Stimulated activated CD4-positive, alpha-beta T cell treated with anti-CD3 and anti-CD28 coated beads, Interleukin-4, amount 100 ng/mL, for 24 hours (primary cell): ENCODE results near the gene STIP1.

Experiments
- DNase-seq: peaks from one replicate; pipeline ENCODE4 v3.0.0-alpha.2; 2020

The STIP1 gene

DNA sequence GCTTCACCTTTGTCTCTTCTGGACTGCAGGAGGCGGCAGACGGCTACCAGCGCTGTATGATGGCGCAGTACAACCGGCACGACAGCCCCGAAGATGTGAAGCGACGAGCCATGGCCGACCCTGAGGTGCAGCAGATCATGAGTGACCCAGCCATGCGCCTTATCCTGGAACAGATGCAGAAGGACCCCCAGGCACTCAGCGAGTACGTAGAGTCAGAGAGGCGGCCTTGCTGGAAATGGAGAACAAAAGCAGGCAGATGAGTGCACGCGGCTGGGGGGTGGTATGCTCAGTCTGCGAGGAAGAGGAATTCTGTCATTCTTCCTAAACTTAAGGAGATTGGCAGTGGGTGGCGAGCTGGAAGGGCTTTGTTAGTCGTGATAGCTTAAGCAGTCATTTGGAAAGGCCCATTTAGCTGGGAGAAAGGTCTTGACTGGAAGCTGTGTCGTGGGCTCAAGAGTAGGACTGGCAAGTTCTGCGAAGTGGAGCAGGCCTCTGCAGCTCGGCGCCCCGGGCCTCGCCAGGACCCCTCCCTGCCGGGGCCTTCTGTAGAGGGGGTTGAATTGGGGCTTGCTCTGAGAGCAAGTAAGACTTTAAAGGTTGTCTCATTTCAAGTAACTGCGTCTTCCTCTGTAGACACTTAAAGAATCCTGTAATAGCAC is 17.6 kb downstream of the STIP1 start:
- DNase-seq, result no peak

DNA sequence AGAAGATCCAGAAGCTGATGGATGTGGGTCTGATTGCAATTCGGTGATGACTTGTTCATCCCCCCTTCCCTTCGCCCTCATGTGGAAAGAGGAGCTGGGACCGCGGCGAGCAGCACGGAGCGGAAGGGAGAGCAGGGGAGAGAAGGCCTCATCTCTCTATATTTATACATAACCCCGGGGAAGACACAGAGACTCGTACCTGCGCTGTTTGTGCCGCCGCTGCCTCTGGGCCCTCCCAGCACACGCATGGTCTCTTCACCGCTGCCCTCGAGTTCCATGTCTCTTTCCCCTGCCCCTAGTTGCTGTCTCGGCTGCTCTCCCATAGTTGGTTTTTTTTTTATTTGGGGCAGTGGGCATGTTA is 18.1 kb downstream of the STIP1 start:
- no peak for DNase-seq

- peak; percentile 81 for DNase-seq
Measured at GRCh38 chr11:64204464-64204989, 18.6 kb downstream of the STIP1 start.

GRCh38 chr11:64206457-64207255 is 20.7 kb downstream of the STIP1 start, which contains the start of gene FERMT3:
FERMT3 (plus strand) TSS chr11:64206721; CDS start chr11:64207365, 644 bp downstream.
- DNase-seq, result peak; percentile 74

GRCh38 chr11:64207256-64208085 is 21.5 kb downstream of the STIP1 start:
- peak; percentile 86 for DNase-seq

GRCh38 chr11:64208086-64208795 is 22.3 kb downstream of the STIP1 start:
- DNase-seq, result no peak

DNA sequence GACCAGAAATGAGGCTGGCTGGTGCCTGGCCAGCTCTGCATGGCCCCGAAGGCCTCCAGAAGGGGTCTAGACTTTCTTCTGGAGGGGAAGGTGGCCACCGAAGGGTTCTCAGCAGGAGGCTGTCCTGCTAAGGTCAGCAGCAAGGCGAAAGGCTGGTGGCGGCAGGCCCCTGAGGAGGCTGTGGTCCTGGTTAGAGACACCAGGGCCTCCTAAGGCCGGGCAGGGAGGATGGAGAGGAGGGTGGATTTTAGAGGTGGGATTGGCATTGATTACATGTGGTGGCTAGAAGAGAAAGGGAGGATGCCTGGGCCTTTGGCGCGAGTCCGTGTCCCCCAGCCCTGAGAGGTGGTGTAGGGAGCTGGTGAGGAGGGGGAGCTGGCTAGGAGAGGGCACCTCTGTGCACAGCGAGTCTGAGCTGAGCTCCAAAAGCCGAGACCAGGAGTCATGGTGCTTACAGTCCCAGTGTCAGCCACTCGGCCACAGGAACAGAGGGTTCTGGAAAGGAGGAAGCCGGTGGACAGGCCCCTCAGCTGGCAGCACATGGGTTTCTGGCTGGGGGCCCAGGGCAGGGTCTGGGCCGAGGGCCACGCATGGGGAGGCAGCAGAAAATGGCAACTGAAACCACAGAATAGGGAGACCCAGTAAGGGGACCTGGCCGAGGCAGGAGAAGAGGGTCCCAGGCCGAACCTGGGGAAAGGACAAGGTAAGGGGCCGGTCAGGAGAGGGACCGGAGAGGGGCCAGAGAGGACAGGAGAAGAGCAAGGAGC is 23.0 kb downstream of the STIP1 start:
- DNase-seq, result no peak

GRCh38 chr11:64209563-64209843 is 23.5 kb downstream of the STIP1 start:
- no peak for DNase-seq

GRCh38 chr11:64210301-64211020 is 24.5 kb downstream of the STIP1 start:
- DNase-seq, result no peak

DNA sequence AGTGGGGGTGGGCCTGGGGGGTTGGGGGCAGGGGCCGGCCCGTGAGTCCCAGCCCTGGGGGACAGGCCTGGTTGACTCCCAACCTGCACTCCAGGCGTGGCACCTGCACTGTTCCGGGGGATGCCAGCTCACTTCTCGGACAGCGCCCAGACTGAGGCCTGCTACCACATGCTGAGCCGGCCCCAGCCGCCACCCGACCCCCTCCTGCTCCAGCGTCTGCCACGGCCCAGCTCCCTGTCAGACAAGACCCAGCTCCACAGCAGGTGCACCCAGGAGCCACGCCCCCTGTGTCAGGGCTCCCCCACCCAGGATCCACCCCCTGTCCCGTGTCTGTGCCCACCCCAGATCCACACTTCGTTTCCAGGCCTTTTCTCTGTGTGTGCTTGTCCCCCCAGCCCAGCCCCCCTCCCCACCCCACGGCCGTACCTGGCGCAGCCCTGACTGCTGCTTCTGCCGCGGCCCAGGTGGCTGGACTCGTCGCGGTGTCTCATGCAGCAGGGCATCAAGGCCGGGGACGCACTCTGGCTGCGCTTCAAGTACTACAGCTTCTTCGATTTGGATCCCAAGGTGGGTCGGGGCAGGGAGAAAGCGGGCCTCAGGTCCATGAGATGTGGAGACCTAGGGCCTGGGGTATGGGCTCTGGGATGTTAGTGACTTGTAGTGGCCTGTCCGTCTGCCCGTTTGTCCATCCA is 25.4 kb downstream of the STIP1 start:
- DNase-seq, result no peak

DNA sequence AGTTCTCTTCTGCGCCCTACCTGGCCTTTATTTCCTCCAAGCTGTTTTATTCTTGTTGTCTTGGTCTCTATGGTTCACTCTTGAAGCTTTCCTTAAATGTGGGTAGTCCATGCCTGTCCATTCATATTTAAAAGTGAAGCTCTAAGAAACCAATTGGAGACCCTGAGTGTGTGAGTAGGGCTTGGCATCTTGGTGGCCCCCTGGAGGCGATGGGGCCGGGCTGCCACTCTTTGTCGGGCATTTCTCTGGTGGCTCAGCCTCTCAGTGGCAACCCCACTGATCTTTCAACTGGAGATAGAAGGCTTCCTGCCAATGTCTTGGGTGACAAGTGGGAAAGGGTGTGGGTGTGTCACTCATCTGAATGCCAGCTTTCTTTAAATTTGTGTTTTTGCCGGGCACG is 30.9 kb downstream of the STIP1 start:
- DNase-seq, result no peak

GRCh38 chr11:64218628-64219353 is 32.8 kb downstream of the STIP1 start:
- DNase-seq, result no peak

- no peak for DNase-seq
Measured at GRCh38 chr11:64219354-64219684, 33.3 kb downstream of the STIP1 start.

DNA sequence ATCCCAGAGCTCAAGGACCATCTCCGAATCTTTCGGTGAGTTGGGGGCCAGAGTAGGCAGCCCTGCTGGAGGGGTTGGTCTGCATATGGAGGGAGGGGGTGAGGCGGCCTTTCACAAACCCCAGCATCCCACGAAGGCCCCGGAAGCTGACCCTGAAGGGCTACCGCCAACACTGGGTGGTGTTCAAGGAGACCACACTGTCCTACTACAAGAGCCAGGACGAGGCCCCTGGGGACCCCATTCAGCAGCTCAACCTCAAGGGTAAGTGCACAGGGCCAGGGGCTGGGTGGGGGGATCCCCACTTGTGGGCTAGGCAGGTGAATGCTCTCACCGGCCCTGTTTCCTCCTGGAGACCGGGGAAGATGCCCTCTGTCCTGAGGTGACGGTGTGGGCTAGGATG is 33.8 kb downstream of the STIP1 start:
- DNase-seq, result no peak

- DNase-seq, result no peak
Measured at GRCh38 chr11:64220271-64220670, 34.3 kb downstream of the STIP1 start.

GRCh38 chr11:64220798-64221197 is 34.8 kb downstream of the STIP1 start:
- no peak for DNase-seq

GRCh38 chr11:64222651-64223000 is 36.7 kb downstream of the STIP1 start:
- DNase-seq, result no peak

- DNase-seq, result no peak
Measured at GRCh38 chr11:64223001-64223651, 37.2 kb downstream of the STIP1 start.

DNA sequence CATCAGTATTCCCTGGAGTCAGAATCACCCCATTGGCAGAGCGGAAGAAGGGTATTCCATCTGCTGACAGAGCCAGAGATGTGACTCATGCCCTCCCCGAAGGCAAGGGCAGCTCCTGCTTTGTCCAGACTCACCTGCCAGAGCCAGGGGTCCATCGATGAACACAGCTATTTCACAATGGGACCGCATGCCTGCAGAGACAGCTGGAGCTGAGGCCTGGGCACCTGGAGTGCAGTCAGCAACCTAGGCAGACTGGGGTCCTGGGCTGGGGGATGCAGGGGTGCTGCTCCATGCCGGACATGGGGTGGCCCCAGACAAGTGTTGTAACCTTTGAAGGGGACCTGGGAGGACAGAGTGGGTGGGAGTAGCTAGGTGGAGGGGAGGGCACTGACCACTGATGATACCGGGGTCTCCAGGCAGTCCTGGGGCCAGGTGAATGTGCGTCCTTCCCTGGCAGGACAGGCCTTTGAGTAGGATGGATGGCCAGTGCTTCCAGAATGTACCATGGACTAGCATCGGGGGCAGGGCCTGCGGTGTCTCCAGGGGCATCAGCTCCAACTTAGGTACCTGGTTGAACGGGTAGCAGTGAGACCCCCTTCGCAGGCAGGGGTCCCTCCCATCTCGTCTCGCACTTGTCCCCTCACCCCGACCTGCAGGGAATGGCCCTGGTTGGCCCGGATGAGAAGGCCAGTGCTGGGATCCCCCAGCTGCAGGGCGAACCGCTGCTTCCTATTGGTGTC is 38.4 kb downstream of the STIP1 start:
- DNase-seq, result no peak
